ENCODE results near the gene UTF1. TPM values are rescaled to one million over a fixed set of nuclear protein-coding genes. Genes with fewer than 3 reads are reported as not detected.

The UTF1 gene
- total and polyA plus RNA-seq, 2 of the 8 experiments (the other 6 are each of a cell fraction or from before 2014, with no cell fraction given) = 0.47 to 21.8 TPM

- TF ChIP-seq RBBP5 (IDR thresholded peaks at IDR 0.05; ENCODE audit: borderline replicate concordance, low read depth, low read length) = 0 out of 2 replicates have a peak, but pooled peaks have one; percentile 33
- TF ChIP-seq MAX (IDR thresholded peaks at IDR 0.05) = peak; percentile 97
- no peak for TF ChIP-seq JUND (IDR thresholded peaks at IDR 0.05; ENCODE audit: low read length)
- TF ChIP-seq KDM4A (IDR thresholded peaks at IDR 0.05; ENCODE audit: low read depth, low read length, severe bottlenecking) = peak; percentile 86
- TF ChIP-seq SIX5 (IDR thresholded peaks at IDR 0.05; ENCODE audit: low read depth, low read length) = no peak
Measured at GRCh38 chr10:133230387-133231195, 574 bp downstream of the UTF1 start (continued).
